Fibroblast of lung (primary cell): ENCODE measurements around the gene ODR4. TPM values are rescaled to one million over a fixed set of nuclear protein-coding genes. Genes with fewer than 3 reads are reported as not detected.

ENCODE experiments used
- DNase-seq, 2 donors: peaks; one replicate each; pipeline versions ENCODE4 v3.0.0 to v3.0.0-alpha.2; 2010; ENCODE audit warnings: low read depth in 2 of 2
- H2AFZ ChIP-seq: 2 replicates; pipeline ENCODE4 v1.5.1; 2012; ENCODE audit warnings: low read length, control low read depth, inconsistent platforms
- H3K27ac ChIP-seq: 2 replicates; pipeline ENCODE4 v1.5.1; 2011; ENCODE audit warnings: low read length, control low read depth; ENCODE audit not compliant: insufficient read depth
- H3K27me3 ChIP-seq: 2 replicates; pipeline ENCODE4 v1.5.1; 2011; ENCODE audit warnings: mild to moderate bottlenecking, low read length; ENCODE audit not compliant: control insufficient read depth, insufficient read depth
- H3K36me3 ChIP-seq: 2 replicates; pipeline ENCODE4 v1.5.1; 2011; ENCODE audit warnings: low read length; ENCODE audit not compliant: control insufficient read depth, insufficient read depth
- H3K4me1 ChIP-seq: 2 replicates; pipeline ENCODE4 v1.5.1; 2011; ENCODE audit warnings: low read length; ENCODE audit not compliant: control insufficient read depth, insufficient read depth; ENCODE audit errors: extremely low read depth
- H3K4me2 ChIP-seq: 2 replicates; pipeline ENCODE4 v1.5.1; 2011; ENCODE audit warnings: low read length, control low read depth; ENCODE audit not compliant: insufficient read depth; ENCODE audit errors: extremely low read depth
- H3K4me3 ChIP-seq, 4 experiments: fragments of 200-600 bp in 1 of 4; sonication (generic) in 1 of 4; replicated peaks in 1 of 4; 2 replicates each; pipeline ENCODE4 v1.5.1; 2011 to 2016; ENCODE audit warnings: low read length in 4 of 4, low read depth in 3 of 4, mild to moderate bottlenecking in 3 of 4, control low read depth in 2 of 4, inconsistent platforms in 1 of 4, mixed read lengths in 1 of 4; ENCODE audit not compliant: insufficient read depth in 1 of 4; ENCODE audit errors: control extremely low read depth in 1 of 4
- H3K79me2 ChIP-seq: 2 replicates; pipeline ENCODE4 v1.5.1; 2012; ENCODE audit warnings: mild to moderate bottlenecking, low read length, inconsistent platforms; ENCODE audit not compliant: control insufficient read depth, insufficient read depth
- H3K9ac ChIP-seq: 2 replicates; pipeline ENCODE4 v1.5.1; 2011; ENCODE audit warnings: mild to moderate bottlenecking, low read length, control low read depth; ENCODE audit not compliant: insufficient read depth
- H3K9me3 ChIP-seq: 2 replicates; pipeline ENCODE4 v1.5.1; 2012; ENCODE audit warnings: low read depth, low read length; ENCODE audit not compliant: control insufficient read depth, insufficient read depth
- H4K20me1 ChIP-seq: 2 replicates; pipeline ENCODE4 v1.5.1; 2011; ENCODE audit warnings: low read length; ENCODE audit not compliant: control insufficient read depth, insufficient read depth; ENCODE audit errors: extremely low read depth
- CTCF ChIP-seq, 2 donors: IDR thresholded peaks in 1 of 2; conservative IDR thresholded peaks in 1 of 2; 1 replicate in 1 of 2; 2 replicates in 1 of 2; pipeline ENCODE4 v1.5.1; 2011 to 2012; ENCODE audit warnings: low read length in 2 of 2, control low read depth in 1 of 2, inconsistent platforms in 1 of 2, low read depth in 1 of 2, mild to moderate bottlenecking in 1 of 2
- EZH2 ChIP-seq: IDR thresholded peaks from 2 replicates; pipeline ENCODE4 v1.5.1; 2012; ENCODE audit warnings: low read length, control low read depth, mild to moderate bottlenecking; ENCODE audit errors: missing control alignments
- polyA plus RNA-seq, 2 donors: library from polyadenylated mRNA; depleted of rRNA in 1 of 2; stranded (reverse) in 1 of 2; unstranded in 1 of 2; fragments of >200 nt; gene quantifications; 2 replicates each; pipeline ENCODE4 v1.2.1, GENCODE V29; 2011 to 2012; ENCODE audit warnings: missing spikeins in 1 of 2
- total RNA-seq: library from RNA; depleted of rRNA; stranded (reverse); fragments of >200 nt; gene quantifications from 2 replicates; pipeline ENCODE4 v1.2.1, GENCODE V29; 2014

Gene ODR4
- total and polyA plus RNA-seq, 2 donors (not counting 1 experiment from before 2014, with no cell fraction given) = 13.0 to 13.7 TPM

DNA sequence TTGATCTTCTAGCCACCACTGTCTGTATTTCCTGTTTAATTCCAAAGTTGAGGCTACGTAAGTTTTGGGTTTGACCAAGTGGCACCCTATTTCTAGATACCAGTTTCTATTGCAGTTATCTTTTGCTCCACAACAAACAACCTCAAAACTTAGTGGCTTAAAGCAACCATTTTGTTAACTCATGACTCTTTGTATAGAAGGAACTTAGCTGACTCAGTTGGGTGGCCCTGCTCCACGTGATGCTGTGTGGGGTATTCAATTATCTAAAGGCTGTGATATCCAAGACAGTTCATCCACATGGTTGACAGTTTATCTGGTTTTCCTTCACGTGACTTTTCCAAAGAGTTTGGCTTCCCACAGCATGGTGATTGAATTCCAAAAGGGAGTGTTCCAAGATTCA is 50.5 kb downstream of the ODR4 start:
- Histone ChIP-seq H3K4me3 (no peak overlapping the region), H2AFZ (no peak overlapping the region), H4K20me1 (no peaks in the 10 kb centered on the region), H3K36me3 (no peaks in the 10 kb centered on the region), H3K27me3 (no peaks in the 10 kb centered on the region), H3K27ac (no peak overlapping the region), H3K9me3 (no peaks in the 10 kb centered on the region), H3K4me1 (no peaks in the 10 kb centered on the region), H3K9ac (no peak overlapping the region), H3K79me2 (no peaks in the 10 kb centered on the region), H3K4me2 (no peak overlapping the region)
- DNase-seq = no peak
- TF ChIP-seq EZH2 (no peak), CTCF (conservative IDR thresholded peaks at IDR 0.05 in 1 of 2, IDR thresholded peaks at IDR 0.05 in 1 of 2; ENCODE audit: low read depth in 1 of 2, low read length in 2 of 2) (no peak)

DNA sequence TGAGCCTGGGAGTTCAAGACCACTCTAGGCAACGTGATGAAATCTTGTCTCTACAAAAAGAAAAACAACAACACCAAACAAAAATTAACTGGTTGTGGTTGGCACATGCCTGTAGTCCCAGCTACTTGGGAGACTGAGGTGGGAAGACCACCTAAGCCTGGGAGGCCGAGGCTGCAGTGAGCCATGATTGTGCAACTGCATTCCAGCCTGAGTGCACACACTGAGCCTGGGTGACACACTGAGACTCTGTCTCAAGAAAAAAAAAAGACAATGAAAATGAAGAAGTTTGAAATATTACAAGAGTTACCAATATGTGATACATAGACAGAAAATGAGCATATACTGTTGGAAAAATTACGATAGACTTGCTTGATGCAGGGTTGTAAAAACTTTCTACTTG is 53.4 kb downstream of the ODR4 start:
- Histone ChIP-seq H3K9me3 (no peaks in the 10 kb centered on the region), H3K4me2 (no peak overlapping the region), H3K27me3 (no peaks in the 10 kb centered on the region), H3K36me3 (no peaks in the 10 kb centered on the region), H4K20me1 (no peaks in the 10 kb centered on the region), H2AFZ (no peak overlapping the region), H3K4me3 (no peak overlapping the region), H3K79me2 (no peaks in the 10 kb centered on the region), H3K27ac (no peak overlapping the region), H3K4me1 (no peaks in the 10 kb centered on the region), H3K9ac (no peak overlapping the region)
- no peak for DNase-seq
- TF ChIP-seq CTCF (conservative IDR thresholded peaks at IDR 0.05 in 1 of 2, IDR thresholded peaks at IDR 0.05 in 1 of 2; ENCODE audit: low read depth in 1 of 2, low read length in 2 of 2) = no peak
- TF ChIP-seq EZH2 = no peak

DNA sequence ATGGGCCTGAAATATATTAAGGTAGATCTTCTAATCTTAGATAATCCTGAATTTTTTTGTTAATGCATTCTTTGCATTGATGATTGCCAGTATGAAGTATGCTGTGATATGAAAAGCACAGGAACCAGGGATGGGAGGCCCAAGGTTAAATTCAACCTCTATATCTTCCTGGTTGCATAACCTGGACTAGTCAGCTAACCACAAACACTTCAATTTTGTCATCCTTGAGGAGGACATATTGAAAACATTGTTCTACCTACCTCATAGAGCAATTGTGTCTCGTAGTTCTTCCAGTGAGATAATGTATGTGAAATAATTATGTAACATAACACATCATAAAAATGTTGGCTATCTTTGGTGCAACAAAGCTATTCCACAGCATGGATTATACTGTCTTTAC is 59.7 kb downstream of the ODR4 start:
- peak in 1 of 2 donors; percentile 16 for DNase-seq

More for the DNA sequence above, 59.7 kb downstream of the ODR4 start:
- Histone ChIP-seq H3K36me3 (no peaks in the 10 kb centered on the region), H3K79me2 (no peaks in the 10 kb centered on the region), H3K4me3 (no peak overlapping the region), H2AFZ (no peak overlapping the region), H3K27ac (no peak overlapping the region), H3K9me3 (no peaks in the 10 kb centered on the region), H3K4me1 (no peaks in the 10 kb centered on the region), H3K4me2 (no peak overlapping the region), H3K9ac (no peak overlapping the region), H3K27me3 (no peaks in the 10 kb centered on the region), H4K20me1 (no peaks in the 10 kb centered on the region)
- no peak for TF ChIP-seq EZH2
- no peak for TF ChIP-seq CTCF (conservative IDR thresholded peaks at IDR 0.05 in 1 of 2, IDR thresholded peaks at IDR 0.05 in 1 of 2; ENCODE audit: low read depth in 1 of 2, low read length in 2 of 2)
